ENCODE measurements around the gene PREX1. TPM values are rescaled to one million over a fixed set of nuclear protein-coding genes. Genes with fewer than 3 reads are reported as not detected.

Gene PREX1
- total and polyA plus RNA-seq, 2 experiments from 2014 or later, result 2.4 to 10.3 TPM

DNA sequence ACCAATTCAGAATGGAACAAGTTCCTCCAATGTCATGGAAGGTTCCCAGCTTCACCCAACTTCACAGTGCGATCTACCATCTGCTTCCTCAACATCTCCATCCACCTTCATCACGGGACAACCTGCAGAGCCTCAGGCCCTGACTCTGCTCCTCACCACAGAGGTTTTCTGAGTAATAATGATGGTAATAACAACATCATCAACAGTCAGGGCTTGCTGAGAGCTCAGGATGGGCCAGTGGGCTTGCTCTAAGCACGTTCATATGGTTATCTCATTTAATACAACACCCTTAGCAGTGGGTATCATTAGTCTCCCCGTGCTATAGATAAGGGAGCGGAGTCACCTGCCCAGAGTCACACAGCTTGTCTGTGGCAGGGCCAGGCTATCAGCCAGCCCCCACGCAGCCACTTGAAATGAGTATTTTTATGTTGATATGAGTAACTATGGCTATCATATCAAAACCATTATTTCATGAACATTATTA, 38.6 kb downstream of the PREX1 start:
- H4K20me1 ChIP-seq (replicated peaks; ENCODE audit: insufficient read depth), result no peaks in the 10 kb centered on the region
- H3K27me3 ChIP-seq (ENCODE audit: insufficient read depth), result no peaks in the 10 kb centered on the region
- no peaks in the 10 kb centered on the region for H3F3A ChIP-seq (replicated peaks; ENCODE audit: low read depth)
- no peaks in the 10 kb centered on the region for H3K79me2 ChIP-seq (replicated peaks; ENCODE audit: insufficient read depth)
- ATAC-seq (no peak), DNase-seq (ENCODE audit: low spot score) (no peak)
- peaks cover 4% of the 10 kb centered on the region; the same call in 1 of the 2 replicates for H3K4me1 ChIP-seq (ENCODE audit: insufficient read depth)
- Mint-ChIP-seq H3K27me3 (ENCODE audit: insufficient read depth, low read depth, poor library complexity) (peaks cover 5% of the 10 kb centered on the region), H3K4me3 (no peak overlapping the region), H3K4me1 (peaks cover 38% of the 10 kb centered on the region), H3K27ac (no peak overlapping the region), H3K36me3 (ENCODE audit: low read depth) (peaks cover 3% of the 10 kb centered on the region; the same call in 1 of the 3 replicates), H3K9me3 (no peaks in the 10 kb centered on the region)
- no peaks in the 10 kb centered on the region for H3K9me2 ChIP-seq (ENCODE audit: insufficient read depth)
- no peak overlapping the region for H2AFZ ChIP-seq
- TF ChIP-seq, protein P1, sequence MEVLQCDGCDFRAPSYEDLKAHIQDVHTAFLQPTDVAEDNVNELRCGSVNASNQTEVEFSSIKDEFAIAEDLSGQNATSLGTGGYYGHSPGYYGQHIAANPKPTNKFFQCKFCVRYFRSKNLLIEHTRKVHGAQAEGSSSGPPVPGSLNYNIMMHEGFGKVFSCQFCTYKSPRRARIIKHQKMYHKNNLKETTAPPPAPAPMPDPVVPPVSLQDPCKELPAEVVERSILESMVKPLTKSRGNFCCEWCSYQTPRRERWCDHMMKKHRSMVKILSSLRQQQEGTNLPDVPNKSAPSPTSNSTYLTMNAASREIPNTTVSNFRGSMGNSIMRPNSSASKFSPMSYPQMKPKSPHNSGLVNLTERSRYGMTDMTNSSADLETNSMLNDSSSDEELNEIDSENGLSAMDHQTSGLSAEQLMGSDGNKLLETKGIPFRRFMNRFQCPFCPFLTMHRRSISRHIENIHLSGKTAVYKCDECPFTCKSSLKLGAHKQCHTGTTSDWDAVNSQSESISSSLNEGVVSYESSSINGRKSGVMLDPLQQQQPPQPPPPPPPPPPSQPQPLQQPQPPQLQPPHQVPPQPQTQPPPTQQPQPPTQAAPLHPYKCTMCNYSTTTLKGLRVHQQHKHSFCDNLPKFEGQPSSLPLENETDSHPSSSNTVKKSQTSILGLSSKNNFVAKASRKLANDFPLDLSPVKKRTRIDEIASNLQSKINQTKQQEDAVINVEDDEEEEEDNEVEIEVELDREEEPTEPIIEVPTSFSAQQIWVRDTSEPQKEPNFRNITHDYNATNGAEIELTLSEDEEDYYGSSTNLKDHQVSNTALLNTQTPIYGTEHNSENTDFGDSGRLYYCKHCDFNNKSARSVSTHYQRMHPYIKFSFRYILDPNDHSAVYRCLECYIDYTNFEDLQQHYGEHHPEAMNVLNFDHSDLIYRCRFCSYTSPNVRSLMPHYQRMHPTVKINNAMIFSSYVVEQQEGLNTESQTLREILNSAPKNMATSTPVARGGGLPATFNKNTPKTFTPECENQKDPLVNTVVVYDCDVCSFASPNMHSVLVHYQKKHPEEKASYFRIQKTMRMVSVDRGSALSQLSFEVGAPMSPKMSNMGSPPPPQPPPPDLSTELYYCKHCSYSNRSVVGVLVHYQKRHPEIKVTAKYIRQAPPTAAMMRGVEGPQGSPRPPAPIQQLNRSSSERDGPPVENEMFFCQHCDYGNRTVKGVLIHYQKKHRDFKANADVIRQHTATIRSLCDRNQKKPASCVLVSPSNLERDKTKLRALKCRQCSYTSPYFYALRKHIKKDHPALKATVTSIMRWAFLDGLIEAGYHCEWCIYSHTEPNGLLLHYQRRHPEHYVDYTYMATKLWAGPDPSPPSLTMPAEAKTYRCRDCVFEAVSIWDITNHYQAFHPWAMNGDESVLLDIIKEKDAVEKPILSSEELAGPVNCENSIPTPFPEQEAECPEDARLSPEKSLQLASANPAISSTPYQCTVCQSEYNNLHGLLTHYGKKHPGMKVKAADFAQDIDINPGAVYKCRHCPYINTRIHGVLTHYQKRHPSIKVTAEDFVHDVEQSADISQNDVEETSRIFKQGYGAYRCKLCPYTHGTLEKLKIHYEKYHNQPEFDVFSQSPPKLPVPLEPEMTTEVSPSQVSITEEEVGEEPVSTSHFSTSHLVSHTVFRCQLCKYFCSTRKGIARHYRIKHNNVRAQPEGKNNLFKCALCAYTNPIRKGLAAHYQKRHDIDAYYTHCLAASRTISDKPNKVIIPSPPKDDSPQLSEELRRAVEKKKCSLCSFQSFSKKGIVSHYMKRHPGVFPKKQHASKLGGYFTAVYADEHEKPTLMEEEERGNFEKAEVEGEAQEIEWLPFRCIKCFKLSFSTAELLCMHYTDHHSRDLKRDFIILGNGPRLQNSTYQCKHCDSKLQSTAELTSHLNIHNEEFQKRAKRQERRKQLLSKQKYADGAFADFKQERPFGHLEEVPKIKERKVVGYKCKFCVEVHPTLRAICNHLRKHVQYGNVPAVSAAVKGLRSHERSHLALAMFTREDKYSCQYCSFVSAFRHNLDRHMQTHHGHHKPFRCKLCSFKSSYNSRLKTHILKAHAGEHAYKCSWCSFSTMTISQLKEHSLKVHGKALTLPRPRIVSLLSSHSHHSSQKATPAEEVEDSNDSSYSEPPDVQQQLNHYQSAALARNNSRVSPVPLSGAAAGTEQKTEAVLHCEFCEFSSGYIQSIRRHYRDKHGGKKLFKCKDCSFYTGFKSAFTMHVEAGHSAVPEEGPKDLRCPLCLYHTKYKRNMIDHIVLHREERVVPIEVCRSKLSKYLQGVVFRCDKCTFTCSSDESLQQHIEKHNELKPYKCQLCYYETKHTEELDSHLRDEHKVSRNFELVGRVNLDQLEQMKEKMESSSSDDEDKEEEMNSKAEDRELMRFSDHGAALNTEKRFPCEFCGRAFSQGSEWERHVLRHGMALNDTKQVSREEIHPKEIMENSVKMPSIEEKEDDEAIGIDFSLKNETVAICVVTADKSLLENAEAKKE (CRISPR knock-in tag; IDR thresholded peaks at IDR 0.05), result no peak
- TF ChIP-seq STAT1 (IDR thresholded peaks at IDR 0.05; ENCODE audit: unreplicated experiment), result no peak
- no peak for TF ChIP-seq POLR2AphosphoS5 (IDR thresholded peaks at IDR 0.05; ENCODE audit: low read depth)
- TF ChIP-seq EZH2phosphoT487 (IDR thresholded peaks at IDR 0.05; ENCODE audit: unreplicated experiment), result no peak
- H3K4me2 ChIP-seq, result no peak overlapping the region
- H3K4me3 ChIP-seq, result no peak overlapping the region
- H3K36me3 ChIP-seq (ENCODE audit: insufficient read depth), result no peaks in the 10 kb centered on the region
- H3K27ac ChIP-seq (ENCODE audit: low read depth), result no peak overlapping the region

DNA sequence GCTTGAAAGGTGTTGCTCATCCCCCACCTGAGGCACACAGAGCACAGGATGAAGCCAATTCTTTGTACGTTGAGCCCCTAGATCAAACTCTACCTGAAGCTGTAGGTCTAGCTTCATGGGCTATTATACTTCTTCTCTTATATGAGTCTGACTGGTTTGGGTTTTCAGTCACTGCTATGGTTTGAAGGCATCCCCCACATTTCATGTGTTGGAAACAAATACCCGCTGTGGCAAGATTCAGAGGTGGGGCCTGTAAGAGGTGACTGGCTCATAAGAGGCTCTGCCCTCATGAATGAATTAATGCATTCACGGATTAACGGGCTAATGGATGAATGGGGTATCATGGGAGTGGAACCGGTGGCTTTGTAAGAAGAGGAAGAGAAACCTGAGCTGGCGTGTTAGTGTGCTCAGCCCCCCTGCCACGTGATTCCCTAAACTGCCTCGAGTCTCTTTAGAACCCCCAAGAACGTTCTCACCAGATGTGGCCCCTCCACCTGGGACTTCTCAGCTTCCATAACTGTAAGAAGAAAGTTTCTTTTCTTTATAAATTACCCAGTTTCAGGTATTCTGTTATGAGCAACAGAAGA, 39.2 kb downstream of the PREX1 start:
- no peak for ATAC-seq
- Mint-ChIP-seq H3K4me1 (peaks cover 31% of the 10 kb centered on the region), H3K36me3 (ENCODE audit: low read depth) (peaks cover 3% of the 10 kb centered on the region; the same call in 1 of the 3 replicates), H3K27ac (no peak overlapping the region), H3K27me3 (ENCODE audit: insufficient read depth, low read depth, poor library complexity) (peaks cover 5% of the 10 kb centered on the region), H3K4me3 (no peak overlapping the region), H3K9me3 (no peaks in the 10 kb centered on the region)
- Histone ChIP-seq H3K27me3 (ENCODE audit: insufficient read depth) (no peaks in the 10 kb centered on the region), H3K27ac (ENCODE audit: low read depth) (no peak overlapping the region), H3K9me2 (ENCODE audit: insufficient read depth) (no peaks in the 10 kb centered on the region), H3F3A (replicated peaks; ENCODE audit: low read depth) (no peaks in the 10 kb centered on the region), H3K79me2 (replicated peaks; ENCODE audit: insufficient read depth) (no peaks in the 10 kb centered on the region), H4K20me1 (replicated peaks; ENCODE audit: insufficient read depth) (no peaks in the 10 kb centered on the region), H3K4me3 (no peak overlapping the region), H3K4me2 (no peak overlapping the region), H3K4me1 (ENCODE audit: insufficient read depth) (no peaks in the 10 kb centered on the region), H3K36me3 (ENCODE audit: insufficient read depth) (no peaks in the 10 kb centered on the region), H2AFZ (no peak overlapping the region)
- DNase-seq (ENCODE audit: low spot score), result no peak
- TF ChIP-seq JUNB (IDR thresholded peaks at IDR 0.05; ENCODE audit: unreplicated experiment) (no peak), POLR2AphosphoS5 (IDR thresholded peaks at IDR 0.05; ENCODE audit: low read depth) (no peak)
- TF ChIP-seq, protein P2, sequence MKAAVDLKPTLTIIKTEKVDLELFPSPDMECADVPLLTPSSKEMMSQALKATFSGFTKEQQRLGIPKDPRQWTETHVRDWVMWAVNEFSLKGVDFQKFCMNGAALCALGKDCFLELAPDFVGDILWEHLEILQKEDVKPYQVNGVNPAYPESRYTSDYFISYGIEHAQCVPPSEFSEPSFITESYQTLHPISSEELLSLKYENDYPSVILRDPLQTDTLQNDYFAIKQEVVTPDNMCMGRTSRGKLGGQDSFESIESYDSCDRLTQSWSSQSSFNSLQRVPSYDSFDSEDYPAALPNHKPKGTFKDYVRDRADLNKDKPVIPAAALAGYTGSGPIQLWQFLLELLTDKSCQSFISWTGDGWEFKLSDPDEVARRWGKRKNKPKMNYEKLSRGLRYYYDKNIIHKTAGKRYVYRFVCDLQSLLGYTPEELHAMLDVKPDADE (IDR thresholded peaks at IDR 0.05), result no peak
